ENCODE results near the gene DHX57.
"Not testable (repeated sequence)": the region's sequence is repeated elsewhere in the genome, so short reads cannot be mapped to it uniquely, and the experiment has no call there.

Gene DHX57

DNA sequence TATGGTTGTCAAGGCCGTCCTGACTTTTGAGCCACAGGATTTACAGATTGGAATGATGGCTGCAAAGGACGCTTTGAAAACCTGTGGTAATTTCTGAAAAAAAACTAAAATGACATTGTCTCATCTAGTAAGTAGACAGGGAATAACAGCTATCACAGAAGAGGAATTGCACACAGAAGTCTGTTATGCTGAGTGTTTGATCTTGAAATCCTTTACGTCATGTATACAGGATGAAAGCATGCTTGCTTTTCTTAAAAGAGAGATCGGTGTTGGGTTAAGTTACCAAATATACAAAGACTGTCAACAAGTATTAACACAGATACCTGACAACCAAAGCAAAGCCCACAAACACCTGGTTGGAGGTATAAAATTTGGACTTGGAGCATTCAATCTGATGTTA, 112.0 kb downstream of the DHX57 start:
- TF ChIP-seq ZFX (IDR thresholded peaks at IDR 0.05; ENCODE audit: borderline replicate concordance): no peak
- no peak overlapping the region for H3K27ac ChIP-seq

DNA sequence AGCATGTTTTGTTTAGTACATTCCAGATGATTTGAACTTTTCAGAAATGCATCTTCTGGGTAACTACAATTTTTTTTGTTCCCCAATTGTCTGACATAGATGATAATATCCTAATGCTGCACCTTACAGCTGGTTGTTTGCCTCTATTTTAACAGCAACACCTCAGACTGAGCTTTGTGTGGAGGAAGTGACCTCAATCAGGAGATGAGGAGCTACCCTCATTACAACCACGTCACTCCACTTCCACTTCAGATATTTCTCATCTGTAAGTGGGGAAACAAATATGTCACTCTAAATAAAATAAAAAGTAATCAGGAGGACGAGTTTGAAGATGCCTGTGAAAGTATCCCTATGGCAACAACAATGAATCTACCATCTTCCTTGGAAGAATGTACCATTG, 112.5 kb downstream of the DHX57 start:
- H3K27ac ChIP-seq: no peak overlapping the region
- TF ChIP-seq, protein P1, sequence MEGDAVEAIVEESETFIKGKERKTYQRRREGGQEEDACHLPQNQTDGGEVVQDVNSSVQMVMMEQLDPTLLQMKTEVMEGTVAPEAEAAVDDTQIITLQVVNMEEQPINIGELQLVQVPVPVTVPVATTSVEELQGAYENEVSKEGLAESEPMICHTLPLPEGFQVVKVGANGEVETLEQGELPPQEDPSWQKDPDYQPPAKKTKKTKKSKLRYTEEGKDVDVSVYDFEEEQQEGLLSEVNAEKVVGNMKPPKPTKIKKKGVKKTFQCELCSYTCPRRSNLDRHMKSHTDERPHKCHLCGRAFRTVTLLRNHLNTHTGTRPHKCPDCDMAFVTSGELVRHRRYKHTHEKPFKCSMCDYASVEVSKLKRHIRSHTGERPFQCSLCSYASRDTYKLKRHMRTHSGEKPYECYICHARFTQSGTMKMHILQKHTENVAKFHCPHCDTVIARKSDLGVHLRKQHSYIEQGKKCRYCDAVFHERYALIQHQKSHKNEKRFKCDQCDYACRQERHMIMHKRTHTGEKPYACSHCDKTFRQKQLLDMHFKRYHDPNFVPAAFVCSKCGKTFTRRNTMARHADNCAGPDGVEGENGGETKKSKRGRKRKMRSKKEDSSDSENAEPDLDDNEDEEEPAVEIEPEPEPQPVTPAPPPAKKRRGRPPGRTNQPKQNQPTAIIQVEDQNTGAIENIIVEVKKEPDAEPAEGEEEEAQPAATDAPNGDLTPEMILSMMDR (IDR thresholded peaks at IDR 0.05): no peak
- TF ChIP-seq ZFX (IDR thresholded peaks at IDR 0.05; ENCODE audit: borderline replicate concordance): no peak

DNA sequence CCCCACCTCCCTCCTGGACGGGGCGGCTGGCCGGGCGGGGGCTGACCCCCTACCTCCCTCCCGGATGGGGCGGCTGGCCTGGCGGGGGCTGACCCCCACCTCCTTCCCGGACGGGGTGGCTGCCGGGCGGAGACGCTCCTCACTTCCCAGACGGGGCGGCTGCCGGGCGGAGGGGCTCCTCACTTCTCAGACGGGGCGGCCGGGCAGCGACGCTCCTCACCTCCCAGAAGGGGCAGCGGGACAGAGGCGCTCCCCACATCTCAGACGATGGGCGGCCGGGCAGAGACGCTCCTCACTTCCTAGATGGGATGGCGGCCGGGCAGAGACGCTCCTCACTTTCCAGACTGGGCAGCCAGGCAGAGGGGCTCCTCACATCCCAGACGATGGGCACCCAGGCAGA, 119.8 kb downstream of the DHX57 start:
- not testable (repeated sequence) for H3K27ac ChIP-seq

DNA sequence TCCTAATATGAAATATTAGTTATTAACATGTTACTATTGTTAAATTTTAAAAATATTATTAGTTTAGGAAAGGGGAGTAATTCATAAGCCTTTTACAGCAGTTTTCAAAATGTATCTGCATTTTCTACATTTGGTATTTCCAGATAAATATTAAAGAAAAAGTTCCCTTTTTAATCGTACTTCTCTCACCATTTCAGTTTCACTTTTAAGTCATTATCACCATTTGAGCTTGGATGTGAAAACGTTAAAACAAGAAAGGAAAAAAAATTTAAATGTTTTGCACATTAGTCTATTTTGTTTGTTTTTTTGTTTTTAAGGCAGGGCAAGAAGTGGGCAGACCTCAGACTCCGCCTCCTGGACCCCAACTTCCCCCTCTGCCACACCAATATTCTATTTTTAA, 121.2 kb downstream of the DHX57 start:
- TF ChIP-seq, protein P1 (IDR thresholded peaks at IDR 0.05): no peak
- H3K27ac ChIP-seq: no peak overlapping the region

DNA sequence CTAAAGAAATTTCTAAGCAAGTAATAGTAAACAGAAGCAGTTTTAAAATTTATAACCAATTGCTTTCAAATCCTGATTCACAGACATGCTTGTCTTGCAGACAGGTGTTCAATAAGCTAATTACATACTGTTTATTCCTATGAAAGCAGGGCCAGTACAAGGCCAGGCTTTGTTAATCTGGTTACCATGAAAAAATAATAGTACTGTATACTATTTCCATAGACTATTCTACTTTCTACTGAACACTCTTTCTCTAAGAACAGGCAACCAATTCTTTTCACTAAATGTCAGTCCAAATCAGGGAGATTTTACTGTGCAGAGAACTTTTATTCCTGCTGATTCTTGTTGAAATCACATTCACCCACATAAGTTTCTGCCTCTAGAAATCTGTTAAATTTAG, 121.7 kb downstream of the DHX57 start:
- TF ChIP-seq, protein P1 (IDR thresholded peaks at IDR 0.05): no peak
- no peak overlapping the region for H3K27ac ChIP-seq

DNA sequence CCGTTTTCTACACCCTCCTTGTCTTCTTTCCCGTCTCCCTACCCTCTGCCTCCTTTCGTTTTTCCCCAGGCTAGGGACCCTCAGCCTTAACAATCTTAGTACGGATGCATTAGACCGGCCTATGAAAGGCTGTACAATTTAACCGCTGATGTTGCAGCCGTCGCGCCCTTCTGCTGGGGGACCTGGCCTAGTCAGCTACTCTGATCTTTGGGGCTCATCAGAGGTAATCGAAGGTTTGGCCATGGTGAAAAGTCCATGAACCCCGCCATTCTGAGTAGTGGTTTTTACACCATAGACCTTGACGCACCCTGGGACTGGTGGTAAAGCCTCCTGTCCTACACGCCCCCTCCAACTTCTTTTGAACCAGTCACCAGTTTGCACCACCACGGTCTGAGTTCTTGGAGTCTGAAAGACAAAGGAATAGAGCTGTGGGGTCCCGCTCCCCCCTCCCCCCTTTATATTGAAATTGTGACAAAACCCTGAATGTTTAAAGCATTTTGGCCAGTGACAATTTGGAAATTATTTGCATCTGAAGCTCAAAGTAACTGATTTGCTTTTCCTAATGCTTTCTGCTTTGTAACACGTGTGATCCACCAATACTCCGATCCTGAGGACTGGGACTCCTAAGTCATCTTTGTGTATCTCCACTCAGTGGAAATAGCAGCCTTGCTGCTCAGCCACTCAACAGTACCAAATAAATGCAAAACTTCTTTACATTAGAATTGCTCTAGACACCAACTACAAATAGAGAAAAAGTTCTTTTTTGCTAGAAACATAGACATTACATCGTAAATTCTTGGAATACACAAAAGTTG, 123.9 kb downstream of the DHX57 start:
- TF ChIP-seq ZFX (IDR thresholded peaks at IDR 0.05; ENCODE audit: borderline replicate concordance): no peak
- TF ChIP-seq, protein P1 (IDR thresholded peaks at IDR 0.05): no peak
- H3K27ac ChIP-seq: peak overlapping the region; percentile 93

DNA sequence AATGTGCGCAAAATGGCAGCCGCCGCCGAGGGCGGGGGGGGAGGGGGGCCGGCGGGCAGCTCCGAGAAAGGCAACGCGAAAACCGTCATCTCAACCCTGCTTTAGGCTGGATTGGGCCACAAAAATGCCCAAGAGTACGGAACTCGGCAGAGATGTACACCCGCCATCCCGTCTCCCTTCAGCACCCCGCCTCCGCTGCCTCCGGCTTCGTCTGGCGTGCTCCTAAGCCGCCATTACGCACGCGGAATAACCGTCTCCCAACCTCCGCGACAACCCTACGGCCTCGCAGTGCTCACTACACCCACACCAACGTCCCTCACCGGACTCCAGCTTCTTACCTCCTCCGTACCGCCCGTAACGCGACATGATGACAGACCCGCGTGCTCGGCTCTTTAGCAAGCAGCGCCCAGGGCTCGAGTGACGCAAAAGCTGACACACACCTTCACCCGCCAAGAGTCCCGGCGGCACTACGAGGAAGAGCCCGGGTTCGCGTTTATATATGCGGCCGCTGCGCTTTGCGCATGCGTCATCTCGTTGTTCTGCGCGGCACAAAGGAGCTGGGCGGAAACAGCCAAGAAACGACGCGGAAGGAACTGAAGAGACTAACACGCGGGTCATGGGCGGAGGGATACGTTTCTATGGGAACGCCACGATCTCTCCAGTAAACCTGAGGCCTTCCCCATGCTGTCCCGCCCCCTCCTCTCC, 124.7 kb downstream of the DHX57 start, which contains the start of gene SRSF7:
Gene SRSF7, minus strand, starts transcription at position 471 of the 705 bp plus-strand sequence. Its CDS starts 105 bp downstream, at position 366.
- TF ChIP-seq ZFX (IDR thresholded peaks at IDR 0.05; ENCODE audit: borderline replicate concordance): no peak
- TF ChIP-seq, protein P1 (IDR thresholded peaks at IDR 0.05): no peak
- peak within 1 kb of the TSS; percentile 93 for H3K27ac ChIP-seq

DNA sequence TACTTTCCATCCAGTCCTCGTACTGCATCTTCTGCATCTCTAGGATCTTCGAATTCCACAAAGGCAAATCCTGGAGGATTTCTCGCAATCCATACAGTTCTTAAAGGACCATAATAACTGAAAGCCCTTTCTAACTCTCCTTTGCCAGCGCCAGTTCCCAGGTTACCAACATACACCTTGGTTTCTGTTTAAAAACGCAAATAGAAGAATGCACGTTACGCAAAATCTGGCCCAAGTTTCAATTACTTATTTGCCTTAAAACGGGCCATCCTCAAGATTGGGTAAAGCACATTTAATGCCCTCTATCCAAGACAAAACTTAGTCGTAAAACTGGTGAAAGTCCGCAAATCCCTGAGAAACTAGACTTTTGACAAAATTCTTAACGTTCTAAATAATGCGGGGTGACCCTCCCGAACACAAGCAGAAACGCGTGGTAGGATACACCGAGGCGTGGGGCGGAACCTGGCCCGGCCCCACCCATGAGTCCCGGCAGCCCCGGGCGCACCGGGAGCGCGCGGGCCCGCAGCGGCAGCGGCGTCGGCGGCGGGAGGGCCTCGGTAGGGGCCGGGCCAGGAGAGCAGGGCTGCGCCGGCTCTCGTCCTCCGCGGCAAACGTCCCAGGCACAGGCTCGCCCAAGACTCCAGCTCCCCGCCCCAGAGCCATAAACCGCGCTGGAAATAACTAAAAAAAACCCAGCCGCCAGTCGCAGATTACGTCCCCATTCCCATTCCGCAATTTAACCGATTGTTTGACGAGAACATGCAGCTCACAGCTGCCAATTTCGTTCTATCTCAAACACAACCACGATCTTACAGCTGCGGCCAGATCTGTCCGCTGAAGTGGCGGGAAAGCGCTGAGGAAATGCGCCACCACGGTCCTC, 125.5 kb downstream of the DHX57 start:
- TF ChIP-seq, protein P1 (IDR thresholded peaks at IDR 0.05): no peak
- TF ChIP-seq ZFX (IDR thresholded peaks at IDR 0.05; ENCODE audit: borderline replicate concordance): no peak
- peak overlapping the region; percentile 93 for H3K27ac ChIP-seq
